Stimulated activated CD4-positive, alpha-beta T cell treated with anti-CD3 and anti-CD28 coated beads, TNF-alpha, amount 100 ng/mL, for 4 hours (primary cell): ENCODE measurements around the gene LRRC28.
"Not testable (repeated sequence)": the region's sequence is repeated elsewhere in the genome, so short reads cannot be mapped to it uniquely, and the experiment has no call there.

Source experiments
- DNase-seq, 3 experiments: peaks; one replicate each; pipeline ENCODE4 v3.0.0-alpha.2; 2020; ENCODE audit warnings: low read depth in 3 of 3

LRRC28 gene

GRCh38 chr15:99396375-99396774 is 145.1 kb downstream of the LRRC28 start:
- DNase-seq = no peak

GRCh38 chr15:99399061-99399460 is 147.8 kb downstream of the LRRC28 start:
- DNase-seq = no peak

- no peak for DNase-seq
These were observed 148.3 kb downstream of the LRRC28 start for GRCh38 chr15:99399618-99400017.

- not testable (repeated sequence) for DNase-seq
These were observed 149.9 kb downstream of the LRRC28 start for GRCh38 chr15:99401216-99401615.

- DNase-seq = no peak
These were observed 150.9 kb downstream of the LRRC28 start for GRCh38 chr15:99402014-99402729.

- DNase-seq = no peak
These were observed 152.3 kb downstream of the LRRC28 start for GRCh38 chr15:99403597-99403996.

- DNase-seq = no peak
These were observed 153.2 kb downstream of the LRRC28 start for GRCh38 chr15:99404454-99404853.

GRCh38 chr15:99406120-99406519 is 154.8 kb downstream of the LRRC28 start:
- DNase-seq = no peak

- DNase-seq = no peak
These were observed 155.6 kb downstream of the LRRC28 start for GRCh38 chr15:99406716-99407487.

- DNase-seq = no peak
These were observed 156.4 kb downstream of the LRRC28 start for GRCh38 chr15:99407716-99408115.

GRCh38 chr15:99408236-99409096 is 157.2 kb downstream of the LRRC28 start:
- DNase-seq = no peak

- no peak for DNase-seq
These were observed 157.8 kb downstream of the LRRC28 start for GRCh38 chr15:99409097-99409473.

- no peak for DNase-seq
These were observed 158.3 kb downstream of the LRRC28 start for GRCh38 chr15:99409560-99409959.

- no peak for DNase-seq
These were observed 159.2 kb downstream of the LRRC28 start for GRCh38 chr15:99410477-99410876.

GRCh38 chr15:99411234-99411633 is 160.0 kb downstream of the LRRC28 start:
- DNase-seq = no peak

- DNase-seq = no peak
These were observed 160.8 kb downstream of the LRRC28 start for GRCh38 chr15:99412082-99412481.

- DNase-seq = no peak
These were observed 161.3 kb downstream of the LRRC28 start for GRCh38 chr15:99412626-99413025.

- no peak for DNase-seq
These were observed 162.9 kb downstream of the LRRC28 start for GRCh38 chr15:99413955-99414754.

GRCh38 chr15:99414755-99415731 is 163.8 kb downstream of the LRRC28 start:
- DNase-seq = no peak
